Activated CD8-positive, alpha-beta memory T cell treated with anti-CD3 and anti-CD28 coated beads for 36 hours (primary cell): ENCODE measurements around the gene INSL3. TPM values are rescaled to one million over a fixed set of nuclear protein-coding genes. Genes with fewer than 3 reads are reported as not detected.

Experiments used
- CTCF ChIA-PET: fragments of 350-600 bp; sonication (Branson Sonifier 250); formaldehyde crosslinking; loops from one replicate; lab custom pipeline; 2021; ENCODE audit warnings: antibody characterized with exemption; lab: Charles Lee
- POLR2A ChIA-PET: fragments of 350-600 bp; sonication (Branson Sonifier 250); formaldehyde crosslinking; loops from one replicate; lab custom pipeline; 2021; ENCODE audit warnings: antibody characterized with exemption; lab: Charles Lee
- total RNA-seq, 2 experiments: library from RNA; stranded (reverse); gene quantifications; one replicate each; pipeline ENCODE4 v1.2.3, GENCODE V29; 2021

INSL3 gene
- total RNA-seq, 2 experiments from 2014 or later = 1.9 to 2.1 TPM

GRCh38 chr19:17834350-17835181, 13.2 kb upstream of the INSL3 start:
- ChIA-PET CTCF (interaction anchor here (1.2 to 1.4 kb wide), 2 partner anchors 21 to 25 kb away, joined by 3 read pairs; partner anchors contain the start of gene RPL18A), POLR2A (no interaction called here)

GRCh38 chr19:17832443-17833208, 11.3 kb upstream of the INSL3 start:
- ChIA-PET CTCF (interaction anchor here (0.7 to 1.4 kb wide), 2 partner anchors 27 to 186 kb away, joined by 3 read pairs; partner anchors contain the start of gene RPL18A), POLR2A (interaction anchor here (0.6 to 1.4 kb wide), 2 partner anchors 10 to 29 kb away, joined by 3 to 12 read pairs; no protein-coding TSS in a partner anchor)

- CTCF ChIA-PET = interaction anchor here (0.9 kb wide), 1 partner anchor 29 kb away, joined by 3 read pairs; no protein-coding TSS in a partner anchor
- POLR2A ChIA-PET = interaction anchor here (1.1 to 1.2 kb wide), 2 partner anchors 9 to 39 kb away, joined by 3 read pairs; no protein-coding TSS in a partner anchor
Observed at GRCh38 chr19:17831419-17831888, 10.1 kb upstream of the INSL3 start.

- POLR2A ChIA-PET = interaction anchor here (0.6 to 1.2 kb wide), 3 partner anchors 8 to 310 kb away, joined by 3 to 5 read pairs (median 3); no protein-coding TSS in a partner anchor
- CTCF ChIA-PET = interaction anchor here (0.9 to 1.2 kb wide), 2 partner anchors 20 to 28 kb away, joined by 3 read pairs; no protein-coding TSS in a partner anchor
Observed at GRCh38 chr19:17830567-17831418, 9.5 kb upstream of the INSL3 start.

GRCh38 chr19:17829855-17830566, 8.7 kb upstream of the INSL3 start:
- ChIA-PET CTCF (interaction anchor here (1.2 kb wide), 1 partner anchor 21 kb away, joined by 3 read pairs; no protein-coding TSS in a partner anchor), POLR2A (interaction anchor here (0.8 kb wide), 1 partner anchor 18 kb away, joined by 5 read pairs; the partner anchor contains the start of gene JAK3)

- ChIA-PET POLR2A (interaction anchor here (0.6 kb wide), 1 partner anchor 355 kb away, joined by 5 read pairs; no protein-coding TSS in a partner anchor), CTCF (no interaction called here)
Observed at GRCh38 chr19:17826508-17827056, 5.3 kb upstream of the INSL3 start.

GRCh38 chr19:17824339-17824738, 3.0 kb upstream of the INSL3 start:
- ChIA-PET CTCF (interaction anchor here (1.4 kb wide), 1 partner anchor 40 kb away, joined by 3 read pairs; no protein-coding TSS in a partner anchor), POLR2A (no interaction called here)

GRCh38 chr19:17817668-17818363, 3.5 kb downstream of the INSL3 start:
- CTCF ChIA-PET = interaction anchor here (0.7 kb wide), 1 partner anchor 117 kb away, joined by 6 read pairs; no protein-coding TSS in a partner anchor
- POLR2A ChIA-PET = no interaction called here

- CTCF ChIA-PET = interaction anchor here (0.5 kb wide), 1 partner anchor 13 kb away, joined by 4 read pairs; no protein-coding TSS in a partner anchor
- POLR2A ChIA-PET = no interaction called here
Observed at GRCh38 chr19:17812099-17812498, 9.2 kb downstream of the INSL3 start.

GRCh38 chr19:17811681-17812080, 9.6 kb downstream of the INSL3 start:
- CTCF ChIA-PET = no interaction called here
- POLR2A ChIA-PET = no interaction called here

- ChIA-PET CTCF (no interaction called here), POLR2A (no interaction called here)
Observed at GRCh38 chr19:17811103-17811502, 10.2 kb downstream of the INSL3 start.

- CTCF ChIA-PET = no interaction called here
- POLR2A ChIA-PET = interaction anchor here (0.6 kb wide), 2 partner anchors 42 to 202 kb away, joined by 5 to 15 read pairs; no protein-coding TSS in a partner anchor
Observed at GRCh38 chr19:17807731-17808316, 13.5 kb downstream of the INSL3 start.

- CTCF ChIA-PET = interaction anchor here (0.7 kb wide), 1 partner anchor 11 kb away, joined by 3 read pairs; no protein-coding TSS in a partner anchor
- POLR2A ChIA-PET = interaction anchor here (0.5 kb wide), 1 partner anchor 38 kb away, joined by 3 read pairs; no protein-coding TSS in a partner anchor
Observed at GRCh38 chr19:17806945-17807344, 14.4 kb downstream of the INSL3 start.

GRCh38 chr19:17805427-17805826, 15.9 kb downstream of the INSL3 start:
- POLR2A ChIA-PET = no interaction called here
- CTCF ChIA-PET = interaction anchor here (0.7 to 1.8 kb wide), 2 partner anchors 11 to 46 kb away, joined by 3 read pairs; partner anchors contain the start of gene B3GNT3

- POLR2A ChIA-PET = interaction anchor here (0.6 kb wide), 1 partner anchor 129 kb away, joined by 4 read pairs; no protein-coding TSS in a partner anchor
- CTCF ChIA-PET = interaction anchor here (0.7 to 1.4 kb wide), 4 partner anchors 13 to 622 kb away, joined by 3 to 4 read pairs (median 3); partner anchors contain the start of gene RPL18A
Observed at GRCh38 chr19:17803264-17803896, 17.9 kb downstream of the INSL3 start.
